Skeletal muscle tissue (tissue), 4 donors: ENCODE results near the gene ADPRS. TPM values are rescaled to one million over a fixed set of nuclear protein-coding genes. Genes with fewer than 3 reads are reported as not detected.

Experiments
- H3K27ac ChIP-seq: one replicate; pipeline ENCODE4 v1.7.0; 2013; ENCODE audit warnings: mild to moderate bottlenecking, low read depth, low read length, inconsistent platforms
- H3K27me3 ChIP-seq, 3 donors: one replicate each; pipeline ENCODE4 v1.7.0; 2013; ENCODE audit warnings: low read length in 3 of 3; ENCODE audit not compliant: control insufficient read depth in 3 of 3, insufficient read depth in 3 of 3
- H3K36me3 ChIP-seq, 3 donors: one replicate each; pipeline ENCODE4 v1.7.0; 2013; ENCODE audit warnings: low read length in 3 of 3; ENCODE audit not compliant: control insufficient read depth in 3 of 3, insufficient read depth in 3 of 3
- H3K4me1 ChIP-seq, 3 donors: one replicate each; pipeline ENCODE4 v1.7.0; 2013; ENCODE audit warnings: low read length in 3 of 3, mild to moderate bottlenecking in 3 of 3; ENCODE audit not compliant: control insufficient read depth in 3 of 3, insufficient read depth in 3 of 3
- H3K4me3 ChIP-seq, 3 donors: one replicate each; pipeline ENCODE4 v1.7.0; 2013; ENCODE audit warnings: low read length in 3 of 3
- H3K9ac ChIP-seq, 3 donors: one replicate each; pipeline ENCODE4 v1.7.0; 2013; ENCODE audit warnings: low read length in 3 of 3, mild to moderate bottlenecking in 3 of 3, moderate library complexity in 2 of 3, low read depth in 1 of 3
- H3K9me3 ChIP-seq, 3 donors: one replicate each; pipeline ENCODE4 v1.7.0; 2013; ENCODE audit warnings: low read length in 3 of 3; ENCODE audit not compliant: control insufficient read depth in 3 of 3
- total RNA-seq: library from RNA; depleted of rRNA; stranded (reverse); fragments of >200 nt; gene quantifications from one replicate; pipeline ENCODE4 v1.2.3, GENCODE V29; 2014
- donor health status: Osteomylitis.

The ADPRS gene
- total RNA-seq, 1 donor from 2014 or later, result 21.4 TPM

DNA sequence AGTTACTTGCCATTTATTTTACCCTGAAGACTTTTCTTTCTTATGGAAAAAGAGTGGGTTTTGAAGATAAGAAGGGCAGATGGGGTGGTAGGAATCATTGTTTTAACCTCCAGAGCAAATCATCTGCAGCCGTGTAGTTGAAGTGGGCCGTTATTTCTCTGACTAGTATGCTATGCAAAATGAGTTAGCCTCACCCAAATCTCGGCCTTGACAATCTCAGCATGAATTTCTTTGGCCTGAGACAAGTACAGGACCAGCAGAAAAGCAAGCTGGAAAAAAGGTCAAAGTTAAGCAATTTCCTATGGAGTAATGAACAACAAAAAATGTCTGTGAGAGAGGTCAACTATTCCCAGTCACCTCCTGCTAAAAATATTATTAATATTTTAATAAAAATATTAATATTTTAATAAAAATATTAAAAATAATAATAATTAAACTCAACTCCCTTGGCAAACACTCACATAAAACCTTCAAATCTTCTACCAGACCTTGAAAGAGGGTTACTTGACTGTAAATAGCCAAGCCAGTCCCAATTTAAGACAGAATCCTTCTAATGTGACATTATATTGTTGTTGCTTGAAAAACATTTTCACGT, 11.6 kb upstream of the ADPRS start:
- Histone ChIP-seq H3K4me3 (no peak overlapping the region), H3K4me1 (no peaks in the 10 kb centered on the region), H3K27ac (no peak overlapping the region), H3K36me3 (no peaks in the 10 kb centered on the region), H3K9me3 (no peaks in the 10 kb centered on the region), H3K9ac (no peak overlapping the region), H3K27me3 (peaks cover 0 to 7% (median 4%) of the 10 kb centered on the region in 3 donors)

DNA sequence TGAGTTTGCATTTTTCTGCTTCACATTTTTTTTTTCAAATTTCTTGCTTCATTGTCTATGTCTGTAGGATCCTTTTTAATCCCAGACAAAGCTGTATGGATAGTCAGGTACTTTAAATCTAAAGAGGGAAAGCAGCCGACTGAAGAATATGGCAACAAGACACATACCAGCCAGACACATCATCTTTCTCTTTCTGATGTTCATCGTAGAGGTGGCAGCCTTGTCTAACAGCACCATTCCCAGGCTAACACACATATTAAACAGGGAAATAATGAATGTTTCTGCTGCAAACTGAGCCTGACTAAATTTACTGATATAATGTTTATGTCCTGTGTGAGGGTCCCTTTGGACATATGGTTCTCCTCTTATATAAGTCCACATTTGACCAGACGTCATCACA, 8.5 kb upstream of the ADPRS start:
- H3K4me1 ChIP-seq, result peaks cover 3 to 10% (median 8%) of the 10 kb centered on the region in 3 donors
- no peaks in the 10 kb centered on the region for H3K36me3 ChIP-seq
- no peak overlapping the region for H3K9ac ChIP-seq

DNA sequence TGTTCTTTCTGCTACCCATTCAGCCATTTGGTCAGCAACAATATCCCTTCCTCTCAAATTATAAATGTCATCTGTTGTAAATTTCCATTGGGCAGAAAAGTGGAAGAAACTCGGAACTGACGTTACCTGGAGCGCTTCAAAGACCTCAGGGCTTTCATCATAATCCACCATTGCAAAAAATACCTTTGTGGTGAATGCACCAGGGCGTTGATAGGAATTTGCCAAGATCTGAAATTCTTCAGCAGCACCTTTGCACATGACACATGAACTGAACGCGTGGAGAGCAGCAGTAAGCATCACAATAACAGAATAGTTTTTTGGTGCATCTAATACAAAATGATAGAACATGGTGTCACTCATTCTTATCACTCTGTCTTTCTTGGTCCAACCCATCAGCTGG, 7.9 kb upstream of the ADPRS start:
- Histone ChIP-seq H3K27ac (no peak overlapping the region), H3K27me3 (peaks cover 0 to 26% (median 21%) of the 10 kb centered on the region in 3 donors), H3K4me1 (peaks cover 3 to 10% (median 8%) of the 10 kb centered on the region in 3 donors), H3K9me3 (no peaks in the 10 kb centered on the region), H3K9ac (no peak overlapping the region), H3K36me3 (no peaks in the 10 kb centered on the region), H3K4me3 (no peak overlapping the region)

More for the DNA sequence above, 8.5 kb upstream of the ADPRS start:
- Histone ChIP-seq H3K27ac (no peak overlapping the region), H3K27me3 (peaks cover 0 to 24% (median 19%) of the 10 kb centered on the region in 3 donors), H3K4me3 (no peak overlapping the region), H3K9me3 (no peaks in the 10 kb centered on the region)

DNA sequence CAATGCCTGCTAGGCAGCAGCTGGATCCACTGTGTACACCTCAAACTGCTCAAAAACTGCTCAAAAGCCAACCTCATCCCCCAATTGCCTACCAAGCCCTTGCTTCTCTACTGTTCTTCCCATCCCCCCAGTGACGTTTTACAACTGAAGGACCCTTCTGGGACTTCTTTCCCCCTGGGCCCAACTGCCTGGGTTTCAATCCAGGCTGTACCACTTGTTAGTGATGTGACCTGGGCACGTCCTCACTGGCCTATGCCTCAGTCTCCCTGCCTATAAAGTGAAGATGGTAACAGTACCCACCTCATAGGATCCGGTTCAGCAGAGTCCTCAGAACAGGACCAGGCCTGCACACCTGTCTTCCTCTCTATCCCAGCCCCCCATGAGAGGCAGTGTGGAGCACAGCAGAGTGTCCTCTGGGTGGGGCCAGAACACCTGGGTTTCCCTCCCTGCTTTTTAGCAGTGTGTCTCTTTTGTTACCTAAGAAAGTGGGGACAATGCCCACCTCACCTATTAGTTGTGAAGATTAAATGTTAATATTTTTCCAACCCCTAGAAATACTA, 6.7 kb upstream of the ADPRS start:
- Histone ChIP-seq H3K36me3 (no peaks in the 10 kb centered on the region), H3K4me1 (peaks cover 3 to 10% (median 8%) of the 10 kb centered on the region in 3 donors), H3K4me3 (no peak overlapping the region), H3K9me3 (no peaks in the 10 kb centered on the region), H3K27ac (no peak overlapping the region), H3K27me3 (peaks cover 6 to 38% (median 33%) of the 10 kb centered on the region in 3 donors), H3K9ac (no peak overlapping the region)

DNA sequence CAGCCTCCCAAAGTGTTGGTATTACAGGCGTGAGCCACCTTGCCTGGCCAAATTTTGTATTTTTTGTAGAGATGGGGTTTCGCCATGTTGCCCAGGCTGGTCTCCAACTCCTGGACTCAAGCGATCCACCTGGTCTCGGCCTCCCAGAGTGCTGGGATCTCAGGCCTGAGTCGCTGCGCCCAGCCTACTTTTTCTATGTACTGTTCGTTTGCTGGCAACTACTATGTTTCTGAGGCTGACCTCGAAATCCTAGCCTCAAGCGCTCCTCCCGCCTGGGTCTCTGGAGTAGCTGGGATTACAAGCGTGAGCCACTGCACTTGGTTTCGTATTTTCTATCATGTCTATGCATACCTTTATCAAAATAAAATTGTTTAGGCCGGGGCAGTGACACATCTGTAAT, 5.5 kb upstream of the ADPRS start:
- Histone ChIP-seq H3K9ac (no peak overlapping the region), H3K9me3 (no peaks in the 10 kb centered on the region), H3K4me1 (peaks cover 5 to 15% (median 10%) of the 10 kb centered on the region in 3 donors)

DNA sequence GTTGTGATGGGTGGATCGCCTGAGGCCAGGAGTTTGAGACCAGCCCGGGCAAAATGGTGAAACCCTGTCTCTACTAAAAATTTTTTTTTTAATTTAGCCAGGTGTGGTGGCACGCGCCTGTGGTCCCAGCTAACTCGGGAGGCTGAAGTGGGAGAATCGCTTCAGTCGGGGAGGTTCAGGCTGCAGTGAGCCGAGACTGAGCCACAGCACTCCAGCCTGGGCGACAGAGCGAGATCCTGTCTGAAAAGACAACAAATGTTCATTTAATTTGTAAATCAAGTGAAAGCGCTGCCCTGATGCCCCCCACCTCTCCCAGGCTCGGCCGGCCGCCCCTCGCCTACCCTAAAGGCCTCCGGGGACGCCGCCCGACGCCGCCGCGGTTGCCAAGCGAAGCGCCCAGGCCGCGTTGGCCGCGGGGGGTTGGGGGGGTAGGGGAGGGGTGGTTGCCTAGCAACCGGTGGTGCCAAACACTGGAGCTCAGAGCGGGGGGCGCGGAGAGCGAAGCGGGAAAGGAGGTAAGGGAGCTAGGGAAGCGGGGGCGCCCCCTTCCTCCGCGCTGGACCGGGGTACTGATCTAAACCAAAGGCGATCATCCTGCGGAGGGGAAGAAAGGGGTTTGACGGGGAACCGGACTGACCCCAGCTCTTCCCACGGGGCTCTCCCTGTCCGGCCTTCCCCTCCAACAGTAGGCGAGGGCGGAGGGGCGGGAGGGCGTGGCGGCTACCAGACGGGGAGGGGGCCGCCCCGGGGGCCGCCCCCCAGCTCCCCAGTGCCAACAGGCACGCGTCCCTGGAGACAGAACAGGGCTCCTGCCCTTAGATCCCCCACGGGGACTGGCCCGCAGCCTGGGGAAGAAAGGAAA, 4.8 kb upstream of the ADPRS start, which contains the start of gene TEKT2:
Gene TEKT2 (plus strand): TSS at position 460 of the 862 bp plus-strand sequence. CDS start 828 bp downstream, outside the sequence.
- Histone ChIP-seq H3K4me3 (peak within 1 kb of the TSS; percentile 21 to 68 (median 45)), H3K27ac (no peak within 1 kb of the TSS), H3K27me3 (peaks cover 6 to 48% (median 39%) of the 10 kb centered on the region in 3 donors), H3K4me1 (peaks cover 7 to 21% (median 12%) of the 10 kb centered on the region in 3 donors), H3K9ac (peak within 1 kb of the TSS in 2 of 3 donors; percentile 33 to 70), H3K36me3 (no peaks in the 10 kb centered on the region), H3K9me3 (no peaks in the 10 kb centered on the region)

More for the DNA sequence above, 5.5 kb upstream of the ADPRS start:
- no peak overlapping the region for H3K4me3 ChIP-seq
- peaks cover 6 to 48% (median 39%) of the 10 kb centered on the region in 3 donors for H3K27me3 ChIP-seq
- H3K36me3 ChIP-seq, result no peaks in the 10 kb centered on the region
- no peak overlapping the region for H3K27ac ChIP-seq

DNA sequence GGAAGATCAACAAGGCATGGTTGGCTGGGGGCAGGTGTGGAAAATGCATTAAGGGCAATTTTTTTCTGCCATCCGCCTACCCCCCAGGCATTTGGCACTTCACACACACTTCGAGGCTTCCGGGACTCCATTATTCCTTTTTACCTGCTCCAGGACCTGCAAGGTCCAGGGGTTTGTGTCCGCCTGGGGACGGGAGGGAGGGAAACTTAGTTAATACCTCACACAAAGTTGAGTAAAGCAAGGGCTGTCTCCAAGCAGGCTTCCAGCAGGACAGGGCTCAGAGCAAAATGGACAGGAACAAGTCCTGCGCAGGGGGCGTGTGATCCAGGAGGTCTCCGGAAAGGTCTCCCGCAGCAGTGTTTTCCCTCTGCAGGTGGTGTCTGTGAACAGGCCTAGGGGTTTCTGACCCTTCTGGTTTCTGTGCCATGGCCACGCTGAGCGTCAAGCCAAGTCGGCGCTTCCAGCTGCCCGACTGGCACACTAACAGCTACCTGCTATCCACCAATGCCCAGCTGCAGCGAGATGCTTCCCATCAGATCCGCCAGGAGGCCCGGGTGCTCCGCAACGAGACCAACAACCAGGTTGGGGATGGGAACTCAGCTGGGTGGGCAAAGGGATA, 4.1 kb upstream of the ADPRS start:
- peaks cover 6 to 48% (median 39%) of the 10 kb centered on the region in 3 donors for H3K27me3 ChIP-seq
- peak overlapping the region; percentile 21 to 68 (median 45) for H3K4me3 ChIP-seq
- peak overlapping the region in 2 of 3 donors; percentile 33 to 70 for H3K9ac ChIP-seq
- H3K4me1 ChIP-seq, result peaks cover 12 to 29% (median 16%) of the 10 kb centered on the region in 3 donors
- no peaks in the 10 kb centered on the region for H3K9me3 ChIP-seq
- H3K36me3 ChIP-seq, result no peaks in the 10 kb centered on the region
- H3K27ac ChIP-seq, result no peak overlapping the region

DNA sequence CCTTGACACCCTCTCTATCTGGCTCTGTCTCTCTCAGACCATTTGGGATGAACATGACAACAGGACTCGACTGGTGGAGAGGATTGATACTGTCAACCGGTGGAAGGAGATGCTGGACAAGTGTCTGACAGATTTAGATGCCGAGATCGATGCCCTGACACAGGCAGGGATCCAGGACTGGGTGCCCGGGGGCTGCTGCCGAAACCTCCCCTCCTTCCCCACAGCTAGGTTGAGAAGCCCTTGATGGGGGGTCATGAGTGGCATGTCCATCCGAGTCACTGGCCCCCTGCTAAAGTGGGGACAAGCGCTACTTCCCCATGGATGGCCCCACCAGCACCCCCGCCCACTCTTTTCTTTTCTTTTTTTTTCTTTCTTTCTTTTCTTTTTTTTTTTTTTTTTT, 3.6 kb upstream of the ADPRS start:
- Histone ChIP-seq H3K4me1 (peaks cover 17 to 34% (median 22%) of the 10 kb centered on the region in 3 donors), H3K27ac (no peak overlapping the region), H3K36me3 (no peaks in the 10 kb centered on the region), H3K4me3 (peak overlapping the region in 1 of 3 donors; percentile 21), H3K9ac (peak overlapping the region in 1 of 3 donors; percentile 70), H3K27me3 (peaks cover 6 to 48% (median 39%) of the 10 kb centered on the region in 3 donors), H3K9me3 (no peaks in the 10 kb centered on the region)

DNA sequence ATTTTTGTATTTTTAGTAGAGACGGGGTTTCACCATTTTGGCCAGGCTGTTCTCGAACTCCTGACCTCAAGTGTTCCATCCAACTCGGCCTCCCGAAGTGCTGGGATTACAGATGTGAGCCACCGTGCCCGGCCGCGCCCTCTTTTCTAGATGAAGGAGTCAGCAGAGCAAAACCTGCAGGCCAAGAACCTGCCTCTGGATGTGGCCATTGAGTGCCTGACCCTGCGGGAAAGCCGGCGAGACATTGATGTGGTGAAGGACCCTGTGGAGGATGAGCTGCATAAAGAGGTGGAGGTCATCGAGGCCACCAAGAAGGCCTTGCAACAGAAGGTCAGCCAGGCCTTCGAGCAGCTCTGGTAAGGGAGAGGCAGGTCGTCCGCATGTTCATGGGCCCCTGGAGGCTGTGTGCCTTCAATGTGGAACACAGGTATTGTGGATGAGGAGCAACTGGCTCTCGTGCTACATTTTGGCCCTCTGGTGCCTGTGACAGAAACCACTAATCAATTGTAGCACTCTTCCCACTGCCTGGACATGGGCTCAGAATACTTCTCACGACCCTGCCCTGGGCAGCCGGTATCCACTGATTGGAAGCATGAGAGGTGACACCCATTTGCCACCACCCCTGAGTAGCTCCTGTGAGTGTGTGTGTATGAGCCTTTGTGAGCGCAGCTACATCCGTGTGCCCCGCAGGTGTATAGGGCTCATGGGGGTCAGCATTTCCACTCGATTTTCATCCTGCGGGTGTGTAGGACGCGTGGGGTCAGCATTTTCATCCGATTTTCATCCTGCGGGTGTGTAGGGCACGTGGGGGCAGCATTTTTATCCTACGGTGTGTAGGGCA, 2.8 kb upstream of the ADPRS start:
- H3K36me3 ChIP-seq, result peaks cover 0 to under 1% (median 0%) of the 10 kb centered on the region in 3 donors
- H3K9ac ChIP-seq, result no peak overlapping the region
- H3K27me3 ChIP-seq, result peaks cover 6 to 47% (median 39%) of the 10 kb centered on the region in 3 donors
- H3K9me3 ChIP-seq, result no peaks in the 10 kb centered on the region
- peaks cover 21 to 39% (median 24%) of the 10 kb centered on the region in 3 donors for H3K4me1 ChIP-seq
- H3K4me3 ChIP-seq, result no peak overlapping the region
- H3K27ac ChIP-seq, result no peak overlapping the region
